Esophagus mucosa (tissue), 1 donor: ENCODE measurements around the gene MYADML2. TPM values are rescaled to one million over a fixed set of nuclear protein-coding genes. Genes with fewer than 3 reads are reported as not detected.

Experiments
- ATAC-seq: fragments of 200-7000 bp; cut with Tn5 transposase; one replicate; pipeline ENCODE4 v1.9.1; 2020
- total RNA-seq: library from RNA; stranded (reverse); gene quantifications from one replicate; pipeline ENCODE4 v1.2.4, GENCODE V29; 2023
- donor health status: DM: yes; HTN: yes; CAD: no.

The MYADML2 gene
- total RNA-seq, 1 donor from 2014 or later = not detected

GRCh38 chr17:81978524-81979298 lies 31.7 kb upstream of the MYADML2 start:
- ATAC-seq = no peak

DNA sequence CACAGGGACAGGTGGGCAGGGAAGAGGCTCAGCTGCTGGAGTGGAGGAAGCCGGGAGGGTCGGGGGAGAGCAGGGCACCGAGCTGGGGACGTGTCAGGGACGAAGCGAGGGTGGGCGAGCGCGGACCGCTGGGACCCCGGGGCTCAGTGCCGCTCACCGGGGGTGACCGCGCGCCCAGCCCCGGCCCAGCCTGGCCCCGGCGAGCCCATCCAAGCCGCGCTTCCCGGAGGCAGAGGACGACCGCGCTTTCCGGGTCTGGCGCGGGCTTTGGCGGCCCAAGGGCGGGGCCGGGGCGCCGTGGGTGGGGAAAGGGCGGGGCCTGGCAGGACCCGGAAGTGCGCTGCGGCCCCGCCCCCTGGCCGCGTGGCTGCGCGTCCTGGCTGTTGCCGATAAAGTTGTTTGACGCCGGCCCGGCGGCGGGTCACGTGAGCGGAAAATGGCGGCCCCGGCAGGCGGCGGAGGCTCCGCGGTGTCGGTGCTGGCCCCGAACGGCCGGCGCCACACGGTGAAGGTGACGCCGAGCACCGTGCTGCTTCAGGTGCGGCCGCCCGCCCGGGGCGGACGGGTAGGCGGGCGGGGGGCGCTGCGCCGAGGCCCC lies 30.3 kb upstream of the MYADML2 start, which contains the start of gene ASPSCR1:
ASPSCR1 (plus strand) TSS at position 419 of the 598 bp plus-strand sequence; CDS start at position 437, 18 bp downstream.
- peak; percentile 96 for ATAC-seq

- peak; percentile 38 for ATAC-seq
Measured at GRCh38 chr17:81976332-81977210, 29.5 kb upstream of the MYADML2 start.

DNA sequence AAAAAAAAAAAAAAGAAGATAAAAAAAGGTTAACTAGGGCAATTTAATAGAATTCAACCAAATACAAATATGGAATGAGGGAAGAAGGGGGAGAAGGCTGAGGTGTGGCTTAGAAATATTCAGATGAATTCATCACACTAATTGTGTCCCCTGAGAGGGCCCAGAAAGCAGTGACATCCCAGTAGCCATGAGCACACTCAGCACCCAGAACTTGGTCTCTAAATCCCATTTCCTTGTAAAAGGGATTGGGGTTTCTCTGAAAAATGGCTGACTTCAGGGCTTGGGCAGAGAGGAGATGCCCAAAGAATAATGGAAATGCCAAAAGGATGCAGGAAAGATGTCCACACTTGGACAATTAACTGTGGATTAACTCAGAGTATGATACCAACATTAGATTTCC lies 26.4 kb upstream of the MYADML2 start:
- no peak for ATAC-seq

GRCh38 chr17:81968850-81969812 lies 22.1 kb upstream of the MYADML2 start:
- ATAC-seq = no peak

DNA sequence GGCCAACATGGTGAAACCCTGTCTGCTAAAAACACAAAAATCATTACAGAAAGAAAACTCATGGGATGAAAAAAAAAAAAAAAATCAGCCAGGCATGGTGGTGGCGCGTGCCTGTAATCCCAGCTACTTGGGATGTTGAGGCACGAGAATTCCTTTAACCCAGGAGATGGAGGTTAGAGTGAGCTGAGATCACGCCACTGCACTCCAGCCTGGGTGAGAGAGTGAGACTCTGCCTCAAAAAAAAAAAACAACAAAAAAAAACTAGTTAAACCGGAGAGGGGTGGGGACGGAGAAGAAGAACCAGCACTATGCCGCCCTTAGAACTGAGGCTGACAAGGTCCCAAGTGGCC lies 21.3 kb upstream of the MYADML2 start:
- ATAC-seq = peak; percentile 42

DNA sequence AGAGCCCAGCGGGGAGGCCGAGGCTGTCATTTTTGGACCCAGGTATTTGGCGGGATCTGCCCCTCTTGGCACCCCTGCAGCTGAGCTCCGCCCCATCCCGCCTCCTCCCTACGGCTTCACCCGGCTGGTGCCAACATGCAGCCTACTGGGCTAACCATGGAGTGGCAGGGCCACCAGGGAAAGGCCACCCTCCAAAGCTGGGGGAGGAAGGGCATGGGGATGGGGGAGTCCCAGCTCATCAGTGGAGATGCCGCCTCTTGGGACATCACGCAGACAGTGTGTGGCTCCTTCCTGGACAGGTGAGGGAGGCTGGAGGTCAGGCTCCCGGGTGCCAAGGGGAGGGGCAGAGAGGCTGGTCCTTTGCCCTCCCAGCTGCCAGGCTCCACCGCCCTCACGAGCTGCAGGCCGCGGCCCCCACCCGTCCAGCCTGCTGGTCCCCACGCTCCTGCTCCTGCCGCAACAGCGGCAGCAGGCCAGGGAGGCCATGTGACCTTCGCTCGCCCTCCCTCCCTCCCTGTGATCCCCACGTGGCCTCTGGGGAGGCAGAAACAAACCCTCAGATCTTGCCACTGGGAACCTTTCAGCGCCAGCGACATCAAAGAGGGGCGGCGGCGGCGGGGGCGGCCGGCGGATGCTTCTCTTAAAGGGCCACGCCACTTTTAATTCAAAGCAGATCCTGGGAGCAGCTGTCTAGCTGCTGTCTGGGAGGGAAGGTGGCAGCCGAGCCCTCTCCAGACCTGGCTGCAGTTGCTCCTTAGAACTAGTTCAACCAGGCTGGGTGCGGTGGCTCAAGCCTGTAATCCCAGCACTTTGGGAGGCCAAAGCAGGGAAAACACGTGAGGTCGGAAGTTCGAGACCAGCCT lies 20.7 kb upstream of the MYADML2 start:
- peak; percentile 76 for ATAC-seq

DNA sequence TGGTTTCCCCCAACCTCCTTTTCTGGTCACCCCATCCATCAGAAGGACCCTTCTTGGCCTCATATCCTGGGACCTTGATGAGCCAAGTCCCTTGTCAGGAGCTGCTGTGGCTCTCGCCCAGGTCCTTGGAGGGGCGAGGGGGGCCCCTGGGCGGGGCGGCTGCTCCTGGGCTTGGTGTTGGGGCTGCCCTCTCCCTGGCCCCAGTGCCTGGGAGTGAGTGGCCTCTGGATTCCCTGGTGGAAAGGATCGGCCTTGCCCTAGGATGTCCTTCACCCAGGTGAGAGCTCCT lies 20.2 kb upstream of the MYADML2 start:
- peak; percentile 7 for ATAC-seq

DNA sequence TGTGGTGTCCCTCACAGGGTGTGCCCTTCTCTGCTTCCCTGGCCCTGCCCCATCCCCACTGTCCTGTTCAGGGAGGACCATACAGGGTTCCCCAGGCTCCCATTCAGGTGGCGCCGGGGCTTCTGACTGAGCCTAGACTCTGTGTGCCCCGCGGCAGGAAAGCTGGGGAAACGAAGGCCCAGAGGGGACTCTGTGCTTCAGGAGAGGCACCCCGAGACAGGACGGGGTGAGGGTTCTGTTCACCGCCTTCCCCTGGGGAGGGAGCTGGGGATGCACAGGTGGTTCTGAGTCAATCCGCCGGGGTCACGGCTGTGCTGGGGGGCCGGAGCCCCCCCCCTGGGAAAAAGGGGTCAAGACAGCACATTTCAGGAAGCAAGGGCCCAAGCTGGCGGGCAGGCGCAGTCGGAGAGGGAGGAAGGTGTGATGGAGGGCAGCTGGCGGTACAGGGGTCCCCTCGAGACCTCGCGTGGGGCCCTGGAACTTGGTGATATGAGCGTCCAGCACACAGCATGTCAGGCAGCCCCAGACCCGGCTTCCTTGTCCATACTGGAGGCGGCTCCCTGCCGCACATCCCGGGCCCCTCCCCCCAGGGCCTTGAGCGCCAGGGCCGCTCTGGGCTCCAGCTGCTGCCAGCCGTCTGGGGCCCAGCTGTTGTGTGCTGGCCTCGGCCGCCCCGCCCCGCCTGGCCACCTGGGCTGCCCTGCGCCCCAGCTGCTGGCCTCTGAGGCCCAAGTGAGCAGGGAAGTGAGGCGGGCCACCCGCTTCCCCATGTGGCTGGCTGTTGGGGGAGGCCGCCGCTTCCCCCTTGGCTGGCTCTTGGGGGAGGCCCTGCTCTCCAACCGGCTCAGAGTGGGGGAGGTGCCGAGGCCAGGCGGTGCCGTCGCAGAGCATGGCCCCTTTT lies 19.6 kb upstream of the MYADML2 start:
- ATAC-seq = peak; percentile 10

DNA sequence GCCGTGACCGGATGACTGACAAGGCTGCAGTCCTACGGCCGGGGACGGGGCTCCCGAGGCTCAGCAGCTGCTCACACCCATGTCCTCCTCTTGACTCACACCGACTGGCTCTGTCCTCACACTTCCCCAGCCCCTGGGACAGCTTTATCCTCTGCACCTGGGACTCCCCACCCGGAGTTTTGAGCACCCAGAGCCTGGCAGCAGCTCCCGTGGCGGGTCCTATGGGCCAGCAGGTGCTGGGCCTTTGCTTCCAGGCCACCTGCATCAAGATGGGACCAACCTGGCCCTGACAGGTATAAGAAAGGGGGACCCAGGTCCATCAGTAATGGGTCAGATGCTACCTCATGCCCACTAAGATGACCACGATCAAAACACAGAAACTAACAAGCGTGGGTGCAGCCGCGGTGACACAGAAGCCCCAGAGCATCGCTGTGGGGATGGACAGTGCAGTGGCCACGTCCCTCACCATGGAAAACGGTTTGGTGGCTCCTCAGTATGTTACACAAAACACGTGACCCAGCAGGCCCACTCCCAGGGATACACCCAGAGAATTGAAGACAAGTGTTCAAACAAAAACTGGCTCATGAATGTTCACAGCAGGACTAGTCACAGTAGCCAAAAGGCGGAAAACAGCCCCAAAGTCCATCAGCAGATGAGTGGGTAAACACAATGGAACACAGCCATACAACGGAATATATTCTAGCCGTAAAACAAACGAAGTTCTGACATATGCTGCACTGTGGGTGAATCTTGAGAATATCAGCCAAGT lies 17.2 kb upstream of the MYADML2 start:
- ATAC-seq = no peak

DNA sequence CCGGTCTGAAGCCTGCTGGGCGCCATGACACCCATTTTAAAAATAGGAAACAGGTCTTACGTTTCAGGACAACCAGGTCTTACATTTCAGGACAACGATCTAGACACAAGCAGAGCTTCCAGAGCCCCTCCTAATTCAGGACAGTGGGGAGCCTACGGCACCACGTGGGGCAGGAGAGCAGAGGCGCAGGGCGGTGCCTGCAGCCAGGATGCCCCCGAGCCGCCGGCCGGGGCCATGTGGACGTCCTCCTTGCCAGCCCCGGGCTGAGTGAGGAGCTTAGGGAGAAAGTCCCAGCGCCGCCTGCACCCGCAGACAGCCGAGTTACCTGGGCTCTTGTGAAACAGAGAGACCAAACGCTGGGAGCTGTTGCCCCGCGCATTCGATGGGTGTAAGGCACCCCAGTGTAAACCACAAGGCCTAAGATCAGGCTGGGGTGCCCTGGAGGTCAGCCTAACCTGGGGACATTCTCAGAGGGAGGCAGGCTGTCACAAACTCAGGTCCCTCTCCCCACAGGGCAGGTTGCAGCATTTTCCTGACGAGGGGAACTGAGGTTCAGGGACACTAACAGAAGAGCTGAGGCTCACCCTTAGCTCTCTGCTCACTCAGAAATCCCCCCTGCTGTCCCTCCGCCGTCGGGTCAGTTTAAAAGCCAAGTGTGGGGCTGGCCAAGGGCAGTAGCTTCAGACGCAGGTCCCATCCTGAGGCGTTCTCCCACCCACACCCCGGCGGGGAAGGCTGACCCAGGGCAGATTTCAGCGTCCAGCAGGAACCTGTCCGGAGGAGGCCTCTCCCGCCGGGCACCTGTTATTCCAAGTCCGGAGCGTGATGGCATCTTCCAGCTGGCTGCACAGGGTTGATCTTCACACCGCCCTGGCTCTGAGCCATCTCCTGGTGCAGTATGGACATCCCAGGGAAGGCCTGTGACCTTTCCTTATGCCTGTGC lies 15.7 kb upstream of the MYADML2 start:
- ATAC-seq = no peak

DNA sequence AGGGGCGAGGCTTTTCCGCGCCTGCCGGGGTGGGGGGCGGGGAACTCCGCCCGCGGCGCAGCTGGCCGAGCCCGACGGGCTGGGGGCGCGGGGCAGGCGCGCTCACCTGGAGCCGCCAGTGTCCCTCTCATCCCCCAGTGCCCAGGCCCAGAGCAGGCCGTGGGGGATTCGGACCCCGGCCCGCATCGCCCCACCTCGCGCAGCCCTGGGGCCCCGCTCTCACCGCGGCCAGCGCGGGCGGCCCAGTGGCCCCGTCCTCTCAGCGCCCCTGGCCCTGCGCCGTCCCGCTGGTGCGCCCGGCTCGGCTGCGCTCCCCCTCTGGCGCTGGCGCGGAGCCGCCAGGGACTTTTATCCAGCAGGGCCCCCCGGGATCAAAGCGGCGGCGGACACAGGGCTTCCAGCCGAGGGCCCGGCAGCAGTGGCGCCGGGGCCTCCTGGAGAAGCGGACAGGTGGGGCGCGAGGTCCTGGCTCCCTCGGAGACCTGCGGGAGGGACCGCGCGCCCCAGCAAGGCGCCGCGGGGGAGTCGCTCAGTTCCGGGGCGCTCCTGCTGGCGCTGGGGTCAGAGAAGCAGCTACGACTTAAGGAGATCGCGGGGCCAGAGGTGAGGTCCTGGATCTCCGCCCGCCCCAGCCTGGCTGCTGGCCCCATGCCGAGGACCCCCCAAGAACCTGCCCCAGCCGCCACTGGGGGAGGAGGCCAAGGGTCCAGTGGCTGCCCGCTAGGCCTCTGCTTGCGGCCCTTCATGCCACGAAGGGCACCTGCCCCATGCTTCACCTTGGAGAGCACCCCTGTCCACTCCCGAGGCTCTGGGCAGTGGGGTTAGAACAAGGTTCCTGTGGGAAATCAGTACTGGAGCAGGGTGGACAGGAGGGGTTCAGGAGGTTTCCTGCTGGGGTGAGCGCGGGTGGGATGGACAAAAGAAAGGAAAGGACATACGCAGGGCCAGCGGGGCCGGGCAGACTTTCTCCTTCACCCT lies 14.8 kb upstream of the MYADML2 start:
- no peak for ATAC-seq

GRCh38 chr17:81961087-81961511 lies 14.1 kb upstream of the MYADML2 start, which contains the start of gene NOTUM:
Gene NOTUM, minus strand, starts transcription at chr17:81961187. Its CDS starts 278 bp downstream, at chr17:81960909.
- ATAC-seq = no peak

DNA sequence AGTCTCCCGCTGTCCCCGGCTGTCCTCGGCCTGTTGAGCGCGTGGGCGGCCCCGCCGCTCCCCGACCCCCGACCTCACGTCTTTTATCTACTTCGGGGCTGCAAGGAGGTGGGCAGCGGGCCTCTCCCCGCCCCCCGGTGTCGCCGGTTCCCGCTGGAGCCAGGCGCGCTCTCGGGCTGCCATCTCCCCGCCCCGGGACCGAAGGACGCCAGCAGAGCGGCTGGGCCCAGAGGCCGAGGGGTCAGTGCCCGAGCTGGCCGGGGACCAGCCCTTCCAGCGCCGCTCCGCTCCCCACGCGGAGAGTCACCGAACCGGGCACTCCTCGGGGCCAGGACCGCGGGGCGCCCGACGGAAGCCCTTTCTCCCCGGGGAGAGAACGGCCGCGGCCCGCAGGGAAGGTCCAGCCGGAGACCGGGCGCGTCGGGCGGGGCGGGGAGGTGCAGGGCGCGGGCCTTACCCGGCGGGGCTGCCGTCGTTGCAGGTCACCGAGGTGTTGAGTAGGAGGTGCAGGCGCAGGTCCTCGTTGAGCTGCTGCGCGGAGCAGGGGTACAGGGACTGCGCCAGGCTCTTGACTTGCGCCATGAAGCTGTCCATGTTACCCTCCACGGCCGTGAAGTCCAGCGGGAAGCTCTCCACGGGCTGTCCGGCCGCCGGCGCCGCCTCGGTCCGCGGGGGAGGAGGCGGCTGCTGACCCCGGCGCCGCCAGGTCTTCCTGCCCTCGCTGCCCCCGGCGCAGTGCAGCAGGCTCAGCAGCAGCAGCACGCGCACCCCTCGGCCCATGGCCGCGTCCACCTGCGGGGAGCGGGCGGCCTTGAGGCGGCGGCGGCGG lies 13.3 kb upstream of the MYADML2 start:
- ATAC-seq = peak; percentile 22

- ATAC-seq = peak; percentile 80
Measured at GRCh38 chr17:81959362-81960129, 12.5 kb upstream of the MYADML2 start.
